PC-9 (cell line): ENCODE data around the gene GSDME. TPM values are rescaled to one million over a fixed set of nuclear protein-coding genes. Genes with fewer than 3 reads are reported as not detected.

Experiments used
- BruUV-seq: library from RNA; stranded (reverse); fragments of 400-500 nt; replicated peaks from 2 replicates; lab custom pipeline; 2021; lab: Mats Ljungman, UMichigan
- CTCF ChIA-PET: fragments of 300-600 bp; sonication (Branson Sonifier 250); formaldehyde crosslinking; loops from one replicate; lab custom pipeline; 2022; ENCODE audit warnings: antibody characterized with exemption; lab: Charles Lee
- POLR2A ChIA-PET: fragments of 300-600 bp; sonication (Branson Sonifier 250); formaldehyde crosslinking; loops from one replicate; lab custom pipeline; 2022; ENCODE audit warnings: antibody characterized with exemption; ENCODE audit not compliant: unreplicated experiment; lab: Charles Lee
- DNase-seq, 2 experiments: peaks; one replicate each; pipeline versions ENCODE4 v3.0.0 to v3.0.0-alpha.2; 2015 to 2022; ENCODE audit warnings: mixed read lengths in 1 of 2
- H2AFZ ChIP-seq: fragments of 200-600 bp; sonication (generic); 2 replicates; pipeline ENCODE4 v1.8.1; 2017; ENCODE audit warnings: antibody characterized with exemption
- H3F3A ChIP-seq: fragments of 200-600 bp; sonication (generic); 2 replicates; pipeline ENCODE4 v1.8.1; 2017; ENCODE audit warnings: antibody characterized with exemption, mild to moderate bottlenecking, low read depth; ENCODE audit not compliant: insufficient read depth
- H3K27ac ChIP-seq: fragments of 200-600 bp; sonication (generic); 2 replicates; pipeline ENCODE4 v1.6.1; 2016; ENCODE audit warnings: mixed run types
- H3K27me3 ChIP-seq: fragments of 200-600 bp; sonication (generic); 2 replicates; pipeline ENCODE4 v1.6.1; 2016; ENCODE audit warnings: low read depth, mixed run types; ENCODE audit not compliant: insufficient read depth
- H3K36me3 ChIP-seq: fragments of 200-600 bp; sonication (generic); 2 replicates; pipeline ENCODE4 v1.6.1; 2016; ENCODE audit warnings: low read depth, mixed run types
- H3K4me1 ChIP-seq: fragments of 200-600 bp; sonication (generic); replicated peaks from 2 replicates; pipeline ENCODE4 v1.6.1; 2016; ENCODE audit warnings: mixed run types; ENCODE audit not compliant: insufficient read depth
- H3K4me2 ChIP-seq: fragments of 200-600 bp; sonication (generic); 2 replicates; pipeline ENCODE4 v1.6.1; 2017; ENCODE audit warnings: mixed run types
- H3K4me3 ChIP-seq: fragments of 200-600 bp; sonication (generic); 2 replicates; pipeline ENCODE4 v1.6.1; 2016; ENCODE audit warnings: mixed run types
- H3K79me2 ChIP-seq: fragments of 200-600 bp; sonication (generic); 2 replicates; pipeline ENCODE4 v1.6.1; 2017; ENCODE audit warnings: low read depth, mixed run types
- H3K9me2 ChIP-seq: fragments of 200-600 bp; sonication (generic); 2 replicates; pipeline ENCODE4 v1.8.1; 2017; ENCODE audit warnings: mild to moderate bottlenecking; ENCODE audit not compliant: insufficient read depth
- H3K9me3 ChIP-seq: fragments of 200-600 bp; sonication (generic); 2 replicates; pipeline ENCODE4 v1.8.1; 2016; ENCODE audit warnings: low read depth; ENCODE audit not compliant: insufficient read depth
- H4K20me1 ChIP-seq: fragments of 200-600 bp; sonication (generic); 2 replicates; pipeline ENCODE4 v1.8.1; 2017; ENCODE audit not compliant: insufficient read depth
- CTCF ChIP-seq: fragments of 200-600 bp; sonication (generic); conservative IDR thresholded peaks from 2 replicates; pipeline ENCODE4 v1.6.1; 2017; ENCODE audit warnings: mixed run types, antibody characterized with exemption, mild to moderate bottlenecking, moderate library complexity
- EZH2 ChIP-seq: fragments of 200-600 bp; sonication (generic); IDR thresholded peaks from 2 replicates; pipeline ENCODE4 v1.8.0; 2017; ENCODE audit warnings: antibody characterized with exemption, low read depth
- intact Hi-C: fragments of 100-400 bp; cut with micrococcal nuclease; formaldehyde crosslinking; loops from one replicate; pipeline ENCODE4 v1.10.0; 2022; ENCODE audit not compliant: unreplicated experiment
- total RNA-seq: library from RNA; stranded (reverse); gene quantifications from 2 replicates; pipeline ENCODE4 v1.2.3, GENCODE V29; 2021

Gene GSDME
- total RNA-seq, 1 experiment from 2014 or later, result 11.5 TPM

GRCh38 chr7:24721481-24722001, 35.7 kb downstream of the GSDME start:
- H3K36me3 ChIP-seq, result no peaks in the 10 kb centered on the region
- TF ChIP-seq EZH2 (no peak), CTCF (peak; percentile 33; the same call in 1 of the 2 replicates)
- ChIA-PET CTCF (interaction anchor here (0.7 to 1.3 kb wide), 3 partner anchors 10 to 149 kb away, joined by 3 read pairs; no protein-coding TSS in a partner anchor), POLR2A (no interaction called here)
- H3K79me2 ChIP-seq, result no peaks in the 10 kb centered on the region
- H3K4me3 ChIP-seq, result no peak overlapping the region
- DNase-seq, result peak; percentile 79 to 95
- BruUV-seq, result no TSS peak
- H3K4me2 ChIP-seq, result peak overlapping the region; percentile 52
- H3K9me2 ChIP-seq, result no peaks in the 10 kb centered on the region
- 0 out of 2 replicates have a peak overlapping the region, but pooled peaks have one; percentile 0 for H2AFZ ChIP-seq
- intact Hi-C loops, result loop anchor here (2.0 to 5.0 kb wide), 3 partner anchors 149 to 373 kb away; partner anchors contain the start of gene PALS2
- H3F3A ChIP-seq, result peaks cover 10% of the 10 kb centered on the region
- H3K27ac ChIP-seq, result peak overlapping the region; percentile 31
- no peaks in the 10 kb centered on the region for H4K20me1 ChIP-seq
- H3K4me1 ChIP-seq, result peaks cover 26% of the 10 kb centered on the region
- no peaks in the 10 kb centered on the region for H3K27me3 ChIP-seq
- H3K9me3 ChIP-seq, result no peaks in the 10 kb centered on the region

DNA sequence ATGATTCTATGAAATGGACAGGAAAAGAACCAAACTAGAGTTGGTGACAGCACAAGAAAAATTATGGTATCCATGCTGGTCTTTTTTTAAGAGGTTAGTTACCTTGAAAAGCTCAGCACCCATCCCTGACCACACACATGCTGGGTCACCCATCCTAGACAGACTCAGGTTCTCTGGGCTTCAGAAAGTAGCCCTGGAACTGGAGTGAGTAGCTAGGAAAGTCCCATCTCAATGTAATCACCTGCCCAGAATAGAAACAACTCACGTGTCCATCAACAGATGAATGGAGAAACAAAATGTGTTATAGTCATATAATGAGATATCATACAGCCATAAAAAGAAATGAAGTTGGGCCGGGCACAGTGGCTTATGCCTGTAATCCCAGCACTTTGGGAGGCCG, 37.0 kb downstream of the GSDME start:
- Histone ChIP-seq H3K79me2 (no peaks in the 10 kb centered on the region), H3K9me3 (no peaks in the 10 kb centered on the region), H3K4me2 (no peak overlapping the region), H3K27ac (no peak overlapping the region), H4K20me1 (no peaks in the 10 kb centered on the region), H2AFZ (no peak overlapping the region), H3K4me3 (no peak overlapping the region), H3K4me1 (peaks cover 26% of the 10 kb centered on the region), H3K9me2 (no peaks in the 10 kb centered on the region), H3K27me3 (no peaks in the 10 kb centered on the region), H3F3A (peaks cover 10% of the 10 kb centered on the region), H3K36me3 (no peaks in the 10 kb centered on the region)
- BruUV-seq, result no TSS peak
- DNase-seq, result no peak
- ChIA-PET POLR2A (no interaction called here), CTCF (interaction anchor here (0.6 to 0.7 kb wide), 2 partner anchors 100 to 1018 kb away, joined by 5 to 8 read pairs; no protein-coding TSS in a partner anchor)
- no peak for TF ChIP-seq EZH2
- no peak for TF ChIP-seq CTCF
- intact Hi-C loops, result loop anchor here (5.0 kb wide), 2 partner anchors 148 to 318 kb away; partner anchors contain the start of gene PALS2

DNA sequence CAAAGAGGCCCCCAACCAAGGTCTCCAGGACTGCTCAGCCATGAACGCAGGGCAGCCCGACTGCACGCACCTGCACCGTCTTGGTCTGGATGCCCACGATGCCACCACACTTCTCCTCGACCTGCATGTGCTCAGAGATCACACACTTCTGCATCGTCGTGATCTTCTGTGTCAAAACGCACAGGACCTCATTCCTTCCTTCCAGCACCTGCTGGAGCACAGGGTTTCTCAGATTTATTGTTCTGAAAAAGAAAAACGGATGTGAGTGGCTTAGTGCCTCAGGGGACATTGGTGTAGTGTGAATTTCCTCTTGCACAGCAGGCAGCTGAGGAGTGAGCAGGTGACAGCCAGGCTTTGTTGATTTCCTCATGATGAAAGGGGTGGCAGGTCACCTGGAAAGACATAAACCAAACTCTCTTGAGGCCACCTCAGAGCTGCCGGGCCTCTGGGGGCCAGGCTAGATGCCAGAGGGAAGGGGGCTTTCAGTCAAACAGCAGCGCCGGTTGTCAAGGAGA, 38.2 kb downstream of the GSDME start:
- no peak overlapping the region for H3K27ac ChIP-seq
- H3F3A ChIP-seq, result peaks cover 10% of the 10 kb centered on the region
- ChIA-PET CTCF (no interaction called here), POLR2A (no interaction called here)
- H3K79me2 ChIP-seq, result no peaks in the 10 kb centered on the region
- DNase-seq, result peak in 1 of 2 experiments; percentile 57
- H3K36me3 ChIP-seq, result no peaks in the 10 kb centered on the region
- H2AFZ ChIP-seq, result no peak overlapping the region
- no peak overlapping the region for H3K4me2 ChIP-seq
- no peak for TF ChIP-seq CTCF
- TF ChIP-seq EZH2, result no peak
- H3K9me2 ChIP-seq, result no peaks in the 10 kb centered on the region
- no peak overlapping the region for H3K4me3 ChIP-seq
- peaks cover 26% of the 10 kb centered on the region for H3K4me1 ChIP-seq
- no peaks in the 10 kb centered on the region for H3K27me3 ChIP-seq
- no peaks in the 10 kb centered on the region for H3K9me3 ChIP-seq
- intact Hi-C loops, result no loop called here
- H4K20me1 ChIP-seq, result no peaks in the 10 kb centered on the region
- no TSS peak for BruUV-seq
